8988T (cell line): ENCODE measurements around the gene KCTD2.
"Not testable (repeated sequence)": the region's sequence is repeated elsewhere in the genome, so short reads cannot be mapped to it uniquely, and the experiment has no call there.

Source experiments
- DNase-seq: peaks from one replicate; pipeline ENCODE4 v3.0.0; 2011

The KCTD2 gene

DNA sequence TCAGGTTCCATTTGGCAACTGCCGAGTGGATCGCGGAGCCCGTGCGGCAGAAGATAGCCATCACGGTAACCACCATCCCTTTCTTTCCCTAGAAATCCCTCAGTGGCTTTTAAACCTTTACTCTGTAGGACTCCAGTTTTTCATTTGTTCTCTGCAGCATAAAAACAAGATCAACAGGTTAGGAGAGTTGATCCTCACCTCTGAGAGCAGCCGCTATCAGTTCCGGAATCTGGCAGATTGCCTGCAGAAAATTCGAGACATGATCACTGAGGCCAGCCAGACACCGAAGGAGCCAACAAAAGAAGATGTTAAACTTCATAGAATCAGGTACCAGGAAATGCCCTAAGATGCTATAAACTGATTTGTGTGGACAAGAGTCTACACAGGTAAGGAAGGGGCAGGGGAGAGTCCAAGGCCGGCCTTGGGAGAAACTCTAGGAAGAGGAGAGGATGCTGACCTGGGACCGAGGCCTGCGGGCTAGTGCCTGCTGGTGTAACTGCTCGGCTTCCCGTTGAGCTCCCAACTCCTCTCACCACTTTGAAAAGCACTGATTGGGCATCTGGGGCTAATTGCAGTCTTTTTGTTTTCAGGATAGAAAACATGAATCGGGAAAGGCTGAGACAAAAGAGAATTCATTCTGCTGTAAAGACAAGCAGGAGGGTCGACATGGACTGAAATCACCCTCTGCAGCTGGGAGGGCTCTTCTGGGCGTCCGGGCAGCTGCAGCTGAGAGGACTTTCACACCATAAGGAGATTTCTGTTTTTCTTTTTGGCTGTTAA, 26.5 kb upstream of the KCTD2 start:
- no peak for DNase-seq

DNA sequence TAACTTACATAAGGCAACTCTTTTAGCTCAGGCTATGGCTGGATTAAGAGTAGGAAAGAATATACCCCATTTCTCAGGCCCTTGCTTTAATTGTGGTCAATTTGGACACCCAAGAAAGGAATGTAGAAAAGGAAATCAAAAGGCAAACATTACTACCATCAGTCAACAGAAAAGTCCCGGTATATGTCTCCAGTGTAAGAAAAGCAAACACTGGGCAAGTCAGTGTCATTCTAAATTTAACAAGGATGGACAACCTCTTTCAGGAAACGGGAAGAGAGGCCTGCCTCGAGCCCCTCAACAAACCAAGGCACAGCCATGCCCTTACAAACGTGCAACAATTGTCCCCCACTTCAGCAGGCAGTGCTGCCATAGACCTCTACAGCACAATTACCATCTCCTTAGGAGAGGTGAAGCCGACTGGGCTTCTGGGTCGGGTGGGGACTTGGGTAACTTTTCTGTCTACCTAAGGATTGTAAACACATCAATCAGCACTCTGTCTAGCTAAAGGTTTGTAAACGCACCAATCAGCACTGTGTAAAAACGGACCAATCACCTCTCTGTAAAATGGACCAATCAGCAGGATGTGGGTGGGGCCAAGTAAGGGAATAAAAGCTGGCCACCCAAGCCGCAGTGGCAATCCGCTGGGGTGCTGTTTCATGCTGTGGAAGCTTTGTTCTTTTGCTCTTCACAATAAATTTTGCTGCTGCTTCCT, 22.2 kb upstream of the KCTD2 start:
- no peak for DNase-seq

DNA sequence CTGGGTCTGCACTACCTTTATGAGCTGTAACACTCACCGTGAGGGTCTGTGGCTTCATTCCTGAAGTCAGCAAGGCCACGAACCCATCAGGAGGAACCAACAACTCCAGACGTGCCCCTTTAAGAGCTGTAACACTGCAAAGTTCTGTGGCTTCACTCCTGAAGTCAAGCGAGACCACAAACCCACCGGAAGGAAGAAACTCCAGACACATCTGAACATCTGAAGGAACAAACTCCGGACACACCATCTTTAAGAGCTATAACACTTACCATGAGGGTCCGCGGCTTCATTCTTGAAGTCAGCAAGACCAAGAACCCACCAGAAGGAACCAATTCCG, 21.7 kb upstream of the KCTD2 start:
- not testable (repeated sequence) for DNase-seq

DNA sequence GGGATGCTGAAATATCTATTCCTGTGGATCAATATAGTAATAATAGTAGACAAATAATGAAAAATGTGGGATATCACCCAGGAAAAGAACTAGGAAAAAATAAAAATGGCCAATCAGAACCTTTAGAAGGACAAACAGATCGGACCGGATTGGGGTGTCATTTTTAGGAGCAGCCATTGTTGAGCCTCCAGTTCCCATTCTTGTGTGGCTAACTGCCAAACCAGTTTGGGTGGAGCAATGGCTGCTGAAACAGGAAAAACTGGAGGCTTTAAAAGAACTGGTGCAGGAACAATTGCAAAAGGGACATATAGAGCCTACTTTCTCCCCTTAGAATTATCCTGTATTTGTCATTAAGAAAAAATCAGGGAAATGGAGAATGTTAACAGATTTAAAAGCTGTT, 20.4 kb upstream of the KCTD2 start:
- DNase-seq, result not testable (repeated sequence)

DNA sequence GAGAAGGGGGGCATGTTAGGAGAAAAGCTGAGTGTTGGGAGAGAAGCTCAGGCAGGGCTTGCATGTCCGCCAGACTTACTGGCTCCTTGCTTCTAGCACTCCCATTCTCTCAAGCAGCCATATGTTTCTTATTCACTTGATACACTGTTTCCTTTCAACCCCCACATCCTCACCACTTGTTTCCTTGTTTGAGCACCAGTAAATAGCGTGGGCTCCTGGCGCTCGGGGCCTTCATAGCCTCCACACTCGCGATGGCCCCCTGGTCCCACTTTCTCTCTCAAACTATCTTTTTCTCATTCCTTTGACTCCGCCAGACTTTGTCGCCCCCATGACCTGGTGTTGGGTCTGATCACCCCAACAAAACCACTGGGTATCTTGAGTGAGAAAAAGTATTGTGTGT, 16.9 kb upstream of the KCTD2 start:
- no peak for DNase-seq

DNA sequence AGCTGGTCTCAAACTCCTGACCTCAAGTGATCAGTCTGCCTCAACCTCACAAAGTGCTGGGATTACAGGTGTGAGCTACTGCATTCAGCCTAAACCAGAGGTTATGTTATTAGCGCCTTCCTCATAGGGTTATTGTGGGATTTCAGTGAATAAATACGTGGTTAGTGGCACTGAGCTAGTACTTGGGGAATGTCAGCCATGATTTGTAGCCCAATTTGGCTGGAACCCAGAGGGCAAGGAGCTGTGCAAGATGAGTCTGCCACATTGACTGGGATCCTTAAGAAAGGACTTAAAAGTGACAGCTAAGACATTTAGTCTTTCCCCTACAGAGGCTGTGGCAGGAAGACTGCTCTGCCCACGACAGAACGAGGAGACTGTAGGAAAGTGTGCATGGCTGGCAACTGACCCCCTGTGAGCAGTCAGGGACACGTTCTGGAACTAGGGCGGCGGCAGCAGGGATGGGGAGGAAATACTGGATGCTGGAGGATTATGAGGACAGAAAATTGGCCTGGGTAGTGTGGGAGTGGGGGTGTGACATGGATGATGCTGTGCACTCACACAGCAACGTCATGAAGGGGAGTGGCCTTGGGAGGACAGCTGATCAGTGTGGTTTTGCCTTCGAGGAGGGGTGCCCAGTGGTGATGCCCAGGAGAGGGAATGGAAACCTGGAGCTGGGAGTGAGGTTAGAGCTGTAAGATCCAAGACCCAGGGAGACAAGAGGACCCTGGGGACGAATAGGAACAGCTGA, 14.9 kb upstream of the KCTD2 start:
- peak; percentile 59 for DNase-seq

DNA sequence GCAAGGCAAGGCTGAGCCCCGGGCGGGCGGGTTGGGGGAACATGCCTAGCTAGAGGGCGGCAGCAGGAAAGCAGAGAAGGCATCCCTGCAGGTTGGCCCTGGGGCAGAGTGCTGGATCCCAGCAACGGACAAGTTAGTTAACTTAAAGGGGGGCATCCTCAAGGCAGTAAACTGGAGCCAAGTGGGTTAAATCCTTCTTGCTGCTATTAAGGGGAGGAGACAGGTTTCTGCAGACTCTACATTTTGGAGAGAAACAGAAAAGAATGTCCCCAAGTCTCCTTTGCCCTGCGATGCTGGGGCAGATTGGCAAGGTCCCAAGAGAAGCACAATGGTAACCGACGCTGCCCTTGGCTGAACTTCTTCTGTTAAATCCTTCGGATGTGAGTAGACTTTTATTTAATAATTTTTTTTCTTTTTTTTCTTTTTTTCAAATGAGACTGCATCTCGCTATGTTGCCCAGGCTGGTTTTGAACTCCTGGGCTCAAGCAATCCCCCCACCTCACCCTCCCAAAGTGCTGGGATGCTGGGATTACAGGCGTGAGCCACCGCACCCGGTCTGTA, 14.2 kb upstream of the KCTD2 start:
- no peak for DNase-seq

DNA sequence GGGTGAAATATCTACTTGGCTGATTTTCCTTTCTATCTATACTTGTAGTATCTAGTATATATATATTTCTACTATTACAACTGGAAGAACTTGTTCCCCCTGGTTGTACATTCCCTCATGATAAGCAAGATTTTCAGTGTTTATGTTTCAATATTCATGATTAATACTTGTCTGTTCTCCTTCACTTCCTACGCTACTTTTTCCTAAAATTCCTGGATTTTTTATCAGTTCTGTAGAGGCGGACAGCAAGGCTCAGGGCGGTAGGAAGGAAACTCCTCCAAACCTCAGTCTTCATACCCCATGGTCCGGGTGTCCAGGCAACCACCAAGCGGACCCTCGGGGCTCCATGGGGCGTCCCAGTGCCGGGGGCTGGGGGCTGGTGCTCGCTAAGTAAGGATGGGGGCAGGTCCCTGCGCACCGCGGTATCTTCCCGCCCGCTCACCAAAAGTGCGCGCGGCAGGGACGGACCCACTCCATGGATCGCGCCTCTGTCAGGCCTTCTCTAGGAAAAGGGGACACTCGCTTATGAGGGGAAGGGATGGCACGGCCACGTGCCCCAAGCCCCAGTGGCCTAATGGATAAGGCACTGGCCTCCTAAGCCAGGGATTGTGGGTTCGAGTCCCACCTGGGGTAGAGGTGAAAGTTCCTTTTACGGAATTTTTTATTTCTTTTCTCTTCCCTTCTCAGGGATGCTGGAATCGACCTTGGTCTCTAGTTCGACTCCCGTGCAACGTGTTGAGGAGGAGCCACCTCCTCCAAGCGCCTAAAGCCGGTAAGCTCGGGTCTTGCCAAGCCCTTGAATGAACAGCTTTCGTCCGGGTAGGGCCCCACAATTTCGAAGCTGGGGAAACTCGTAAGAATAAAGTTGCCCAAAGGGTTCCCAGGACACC, 13.4 kb upstream of the KCTD2 start:
- DNase-seq, result no peak

DNA sequence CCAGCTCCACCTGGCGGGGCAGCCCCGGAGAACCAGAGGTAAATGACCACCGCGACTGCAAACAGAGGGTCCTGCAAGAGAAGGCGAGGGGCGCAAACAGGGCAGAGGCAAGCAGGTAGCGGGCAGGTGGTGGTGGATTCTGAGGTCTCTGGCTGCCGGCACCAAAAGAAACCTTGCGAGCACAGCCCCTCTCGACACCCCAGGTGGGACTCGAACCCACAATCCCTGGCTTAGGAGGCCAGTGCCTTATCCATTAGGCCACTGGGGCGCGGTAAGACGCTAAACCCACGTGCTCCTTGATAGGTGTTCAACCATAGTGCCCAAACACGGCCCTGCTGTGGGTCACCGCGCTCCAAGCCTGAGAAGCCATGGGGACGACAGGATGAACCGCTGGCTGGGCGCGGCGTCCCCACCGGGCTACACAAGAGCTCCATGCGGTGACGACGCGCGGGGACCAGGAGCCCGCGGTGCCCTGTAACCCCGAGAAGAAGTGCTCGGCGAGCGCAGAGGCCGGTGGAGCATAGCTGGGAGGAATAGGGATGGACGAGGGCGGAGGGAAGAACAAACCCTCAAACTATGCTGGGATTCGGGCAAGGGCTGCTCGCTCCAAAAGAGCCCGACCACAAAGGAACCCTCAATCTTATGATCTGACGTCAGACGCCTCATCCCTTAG, 12.7 kb upstream of the KCTD2 start:
- no peak for DNase-seq

DNA sequence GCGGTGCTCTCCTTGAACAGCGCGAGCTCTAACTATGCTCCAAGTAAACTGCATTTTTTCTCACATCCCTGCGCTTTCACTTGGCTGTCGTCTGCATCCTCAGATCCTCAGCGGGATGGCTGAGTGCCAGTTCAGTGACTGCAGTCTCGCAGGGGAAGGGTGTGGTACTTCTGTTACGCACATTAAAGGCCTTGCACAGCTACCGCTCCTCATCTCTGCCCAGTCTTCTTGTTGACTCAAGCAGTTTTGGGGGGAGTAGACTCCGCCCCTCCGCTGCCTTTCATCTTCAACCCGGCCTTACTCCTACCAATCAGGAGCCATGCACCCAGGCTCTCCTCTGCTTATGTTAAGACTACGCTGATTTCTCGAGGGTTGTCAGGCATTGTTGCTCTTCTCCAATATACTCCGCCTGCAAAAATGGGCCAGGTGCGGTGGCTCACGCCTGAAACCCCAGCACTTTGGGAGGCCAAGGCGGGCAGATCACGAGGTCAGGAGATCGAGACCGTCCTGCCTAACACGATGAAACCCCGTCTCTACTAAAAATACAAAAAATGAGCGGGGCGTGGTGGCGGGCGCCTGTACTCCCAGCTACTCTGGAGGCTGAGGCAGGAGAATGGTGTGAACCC, 10.3 kb upstream of the KCTD2 start:
- no peak for DNase-seq

DNA sequence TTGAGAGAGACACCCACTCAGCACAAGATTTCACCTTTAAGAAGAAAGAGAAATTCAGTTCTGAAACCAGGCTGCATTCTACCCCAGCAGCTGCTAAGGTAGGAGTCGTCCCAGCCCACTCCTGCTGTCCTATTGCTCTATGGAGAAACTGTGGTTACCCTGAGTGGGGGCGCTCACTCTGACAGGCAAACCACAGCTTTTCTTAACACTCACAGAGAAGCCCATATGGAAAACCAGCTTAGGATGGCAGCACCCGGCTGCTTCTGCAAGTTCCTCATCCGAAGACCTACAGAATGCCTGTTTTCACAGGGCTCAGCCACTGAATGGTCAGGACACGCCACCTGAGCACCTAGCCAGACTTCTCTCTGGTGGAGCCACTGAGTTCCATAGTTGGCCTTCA, 7.8 kb upstream of the KCTD2 start:
- no peak for DNase-seq

DNA sequence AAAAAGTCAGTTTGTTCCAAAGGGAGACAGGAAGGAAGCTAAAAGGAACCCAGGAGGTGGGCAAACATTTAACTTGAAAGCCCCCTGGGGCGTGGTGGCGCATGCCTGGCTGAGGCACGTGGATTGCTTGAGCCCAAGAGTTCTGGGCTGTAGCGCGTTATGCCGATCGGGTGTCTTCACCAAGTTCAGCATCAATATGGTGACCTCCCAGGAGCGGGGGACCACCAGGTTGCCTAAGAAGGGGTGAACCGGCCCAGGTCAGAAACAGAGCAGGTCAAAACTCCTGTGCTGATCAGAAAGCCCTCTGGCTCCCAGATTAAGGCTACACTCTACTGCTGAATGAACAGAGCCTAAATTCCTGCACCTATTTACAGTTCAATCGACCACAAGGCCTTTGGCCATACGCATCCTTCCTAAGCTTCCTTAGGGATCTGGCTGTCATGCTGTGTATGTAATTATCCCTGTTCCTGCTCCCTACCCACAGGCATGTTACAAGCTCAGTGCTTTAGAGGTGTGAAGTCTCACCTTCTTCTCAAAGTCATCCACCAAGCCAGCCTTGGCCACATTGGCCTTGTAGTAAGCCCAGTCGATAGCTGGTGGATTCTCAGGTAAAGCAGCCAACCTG, 5.3 kb upstream of the KCTD2 start:
- no peak for DNase-seq

DNA sequence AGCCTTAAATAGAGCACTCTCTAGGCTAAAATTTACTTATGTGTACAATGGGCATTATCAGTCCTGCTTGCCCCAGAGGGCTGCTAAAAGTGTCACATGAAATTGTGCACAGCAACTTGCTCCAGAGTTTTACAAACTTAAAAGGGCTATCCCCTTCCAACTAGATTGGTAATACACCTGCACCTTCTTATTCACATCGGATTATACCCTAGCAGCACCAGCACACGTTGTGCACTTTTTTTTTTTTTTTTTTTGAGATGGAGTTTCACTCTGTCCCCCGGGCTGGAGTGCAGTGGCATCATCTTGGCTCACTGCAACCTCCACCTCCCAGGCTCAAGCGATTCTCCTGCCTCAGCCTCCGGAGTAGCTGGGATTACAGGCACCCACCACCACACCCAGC, 3.2 kb upstream of the KCTD2 start:
- DNase-seq, result not testable (repeated sequence)

DNA sequence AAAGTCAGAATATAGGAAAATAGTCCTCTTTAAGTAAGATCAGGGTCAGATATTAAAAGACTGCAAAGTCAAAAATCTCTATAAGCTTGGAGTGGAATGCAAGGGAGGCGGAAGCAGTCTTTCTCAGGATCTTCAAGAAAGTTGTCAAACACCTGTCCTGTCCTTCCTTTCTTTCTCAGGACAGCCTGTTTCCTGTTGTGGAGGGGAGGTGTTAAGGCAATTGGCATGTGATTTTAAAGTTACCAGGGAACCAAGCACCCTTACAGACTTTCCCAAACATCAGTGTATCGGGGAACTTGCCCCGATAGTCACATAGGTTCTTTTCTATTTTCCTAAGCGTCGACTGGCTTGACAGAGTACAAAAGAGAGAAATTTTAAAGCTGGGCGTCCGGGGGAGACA, 2.3 kb upstream of the KCTD2 start:
- DNase-seq, result no peak

DNA sequence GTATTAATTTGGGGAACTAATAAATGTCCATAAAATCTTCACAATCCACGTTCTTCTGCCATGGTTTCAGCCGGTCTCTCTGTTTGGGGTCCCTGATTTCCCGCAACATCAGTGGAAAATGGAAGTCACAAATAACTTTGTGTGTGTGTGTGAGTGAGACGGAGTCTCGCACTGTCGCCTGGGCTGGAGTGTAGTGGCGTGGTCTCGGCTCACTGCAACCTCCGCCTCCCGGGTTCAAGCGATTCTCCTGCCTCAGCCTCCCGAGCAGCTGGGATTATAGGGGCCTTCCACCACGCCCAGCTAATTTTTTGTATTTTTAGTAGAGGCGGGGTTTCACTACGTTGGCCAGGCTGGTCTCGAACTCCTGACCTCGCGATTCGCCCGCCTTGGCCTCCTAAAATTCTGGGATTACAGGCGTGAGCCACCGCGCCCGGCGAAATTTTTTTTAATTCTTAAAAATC, 1.0 kb upstream of the KCTD2 start:
- not testable (repeated sequence) for DNase-seq

DNA sequence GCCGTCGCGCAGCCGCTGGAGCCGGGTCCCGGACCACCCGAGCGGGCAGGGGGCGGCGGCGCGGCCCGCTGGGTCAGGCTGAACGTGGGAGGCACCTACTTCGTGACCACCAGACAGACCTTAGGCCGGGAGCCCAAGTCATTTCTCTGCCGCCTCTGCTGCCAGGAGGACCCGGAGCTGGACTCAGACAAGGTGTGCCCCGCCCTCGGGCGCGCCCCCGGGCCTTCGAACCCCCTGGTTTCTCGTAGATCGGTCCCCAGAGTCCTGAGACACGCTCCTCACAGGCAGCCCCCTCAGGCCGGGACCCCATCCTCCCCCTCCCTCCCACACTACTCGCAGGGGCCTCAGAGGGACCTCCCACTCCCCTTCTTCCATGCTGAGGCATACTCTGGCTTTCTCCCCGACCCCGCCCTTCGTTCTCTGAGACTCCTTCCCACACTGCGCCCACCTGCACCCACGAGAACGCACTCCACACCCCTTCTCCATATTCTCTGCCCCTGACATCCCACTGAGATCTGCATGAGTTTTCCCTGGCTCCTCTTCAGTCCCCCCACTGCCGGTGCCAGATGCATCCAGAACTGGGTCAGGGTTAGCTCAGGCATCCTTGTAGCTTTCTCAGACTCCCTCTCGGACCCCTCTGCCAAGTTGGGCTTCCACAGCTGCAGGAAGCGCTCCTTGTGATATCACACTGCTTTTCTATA, 523 bp downstream of the KCTD2 start:
- DNase-seq, result no peak

DNA sequence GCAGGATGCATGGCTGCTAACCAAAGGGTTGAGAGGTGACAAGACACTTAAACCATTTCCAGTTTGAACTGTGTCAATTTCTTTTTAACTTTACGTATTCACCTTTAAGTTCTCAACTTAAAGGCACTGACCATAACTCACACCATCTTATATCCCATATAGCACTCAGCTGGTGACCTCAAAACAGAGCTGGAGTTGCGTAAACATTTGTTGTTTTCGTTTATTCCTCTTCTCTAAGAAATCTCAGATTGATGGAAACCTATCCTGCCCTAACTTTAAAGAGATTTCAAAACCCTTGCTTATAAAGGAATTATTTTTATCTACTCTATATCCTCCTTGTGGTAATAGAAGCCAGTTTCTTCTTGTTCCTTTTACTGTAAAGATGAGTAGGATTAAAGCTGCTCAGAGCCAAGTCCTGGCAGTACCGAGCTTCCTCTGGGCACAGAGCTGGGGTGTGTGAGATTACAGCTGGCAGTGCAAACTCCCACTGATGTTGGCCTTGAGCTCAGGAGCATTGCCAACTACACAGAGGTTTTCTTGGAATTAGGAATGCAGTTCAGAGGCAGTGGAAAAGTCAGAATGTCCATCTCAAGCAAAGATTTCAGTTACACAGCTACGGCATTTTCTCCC, 1.3 kb downstream of the KCTD2 start:
- DNase-seq, result no peak

DNA sequence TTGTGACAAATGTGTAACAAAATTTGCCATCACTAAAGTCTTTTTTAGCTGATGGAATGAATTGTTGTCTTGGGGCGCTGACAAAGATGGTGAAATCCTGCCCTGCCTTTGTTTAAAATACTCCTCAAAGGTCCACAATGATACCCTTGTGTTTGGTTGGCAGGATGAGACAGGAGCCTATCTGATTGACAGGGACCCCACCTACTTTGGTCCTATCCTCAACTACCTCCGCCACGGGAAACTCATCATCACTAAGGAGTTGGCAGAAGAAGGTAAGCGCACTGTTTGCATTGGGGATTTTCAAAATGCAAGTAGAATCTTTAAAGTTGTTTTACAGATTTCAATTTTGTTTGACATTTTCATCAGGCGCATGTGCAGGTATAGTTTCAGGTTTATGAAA, 2.0 kb downstream of the KCTD2 start:
- no peak for DNase-seq

DNA sequence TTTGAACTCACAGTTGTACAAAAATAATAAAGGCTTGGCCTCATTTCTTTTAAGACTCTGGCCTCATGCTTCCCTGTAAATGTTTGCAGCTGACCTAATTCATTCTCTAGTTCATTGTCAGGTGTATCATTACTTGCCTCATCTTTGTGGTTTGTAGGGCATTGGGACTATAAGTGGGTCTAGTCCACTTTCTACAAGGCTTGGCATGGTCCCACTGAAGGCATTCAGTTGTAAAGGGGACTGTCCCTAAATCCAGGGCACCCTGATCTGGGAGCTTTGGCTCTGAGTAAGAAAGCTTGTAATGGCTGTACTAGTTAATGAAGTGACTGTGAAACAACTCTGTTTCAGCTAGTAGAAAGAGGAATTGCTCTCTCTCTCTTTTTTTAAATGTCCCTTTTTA, 2.7 kb downstream of the KCTD2 start:
- DNase-seq, result no peak

DNA sequence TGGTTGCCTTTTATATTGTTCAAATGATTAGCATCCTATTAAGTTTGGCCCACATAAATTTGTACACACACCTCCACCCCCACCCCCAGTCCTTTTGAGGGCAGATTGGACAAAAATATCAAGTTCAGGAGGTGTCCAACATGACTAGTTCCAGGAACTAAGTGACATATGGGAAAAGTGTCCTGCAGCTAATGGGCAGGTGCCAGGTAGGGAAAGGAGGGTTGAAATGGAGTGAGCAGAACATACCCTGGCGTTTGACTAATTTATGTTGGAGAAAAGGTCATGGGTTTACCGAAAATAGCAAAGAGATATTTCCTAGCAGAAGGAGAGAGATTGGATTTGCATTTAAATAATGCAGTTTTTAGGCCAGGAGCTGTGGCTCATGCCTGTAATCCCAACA, 4.9 kb downstream of the KCTD2 start:
- DNase-seq, result no peak
